ENCODE data around the gene ATP2B3. TPM values are rescaled to one million over a fixed set of nuclear protein-coding genes. Genes with fewer than 3 reads are reported as not detected.

ATP2B3 gene
- total and polyA plus RNA-seq, 2 experiments from 2014 or later: 0.17 TPM; not detected in 1

DNA sequence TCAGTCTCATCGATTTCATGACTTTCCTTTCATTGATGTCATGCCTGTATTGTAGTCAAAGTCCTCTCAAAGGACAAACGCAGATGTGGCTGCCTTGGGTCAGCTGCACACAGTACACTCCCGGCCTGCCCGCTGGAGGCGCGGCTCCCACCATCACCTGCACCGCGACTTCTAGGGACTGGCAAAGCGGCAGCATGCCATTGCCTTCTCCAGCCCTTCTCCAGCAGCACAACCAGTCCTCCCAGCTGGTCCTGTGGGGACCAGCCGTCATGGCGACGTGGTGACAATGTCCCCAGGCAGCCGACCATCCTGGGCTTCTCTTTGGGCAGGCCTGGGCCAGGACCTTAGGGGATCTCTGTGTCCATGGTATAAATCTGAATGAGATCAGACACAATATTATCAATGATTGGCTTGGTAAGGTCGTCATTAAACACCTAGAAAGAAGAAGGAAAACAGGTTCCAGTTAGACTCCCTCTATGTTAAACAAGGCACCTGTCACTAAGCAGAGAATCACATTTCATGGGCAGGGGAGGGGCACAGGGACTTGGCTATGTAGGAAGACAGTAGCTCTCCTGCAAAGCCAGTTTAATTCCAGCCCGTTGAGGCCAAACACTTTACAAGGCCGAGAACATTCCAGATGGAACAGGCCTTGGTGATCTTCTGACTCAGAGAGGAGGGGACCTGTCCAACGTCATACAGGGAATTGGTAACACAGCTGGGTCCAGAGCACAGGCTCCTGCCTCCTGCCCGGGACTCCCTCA is 70.8 kb downstream of the ATP2B3 start:
- no peaks in the 10 kb centered on the region for H3F3A ChIP-seq (replicated peaks; ENCODE audit: low read depth)
- H3K27ac Mint-ChIP-seq: no peak overlapping the region
- no peak overlapping the region for H3K4me2 ChIP-seq
- H3K9me2 ChIP-seq (ENCODE audit: insufficient read depth): no peaks in the 10 kb centered on the region
- DNase-seq (ENCODE audit: low spot score) (no peak), ATAC-seq (no peak)
- no peak overlapping the region for H3K4me3 Mint-ChIP-seq
- no peaks in the 10 kb centered on the region for H3K36me3 ChIP-seq (ENCODE audit: insufficient read depth)
- H3K4me1 Mint-ChIP-seq: no peaks in the 10 kb centered on the region
- no peaks in the 10 kb centered on the region for H3K27me3 Mint-ChIP-seq (ENCODE audit: insufficient read depth, low read depth, poor library complexity)
- H3K79me2 ChIP-seq (replicated peaks; ENCODE audit: insufficient read depth): no peaks in the 10 kb centered on the region
- no peak overlapping the region for H2AFZ ChIP-seq
- H3K27ac ChIP-seq (ENCODE audit: low read depth): no peak overlapping the region
- TF ChIP-seq, protein P1, sequence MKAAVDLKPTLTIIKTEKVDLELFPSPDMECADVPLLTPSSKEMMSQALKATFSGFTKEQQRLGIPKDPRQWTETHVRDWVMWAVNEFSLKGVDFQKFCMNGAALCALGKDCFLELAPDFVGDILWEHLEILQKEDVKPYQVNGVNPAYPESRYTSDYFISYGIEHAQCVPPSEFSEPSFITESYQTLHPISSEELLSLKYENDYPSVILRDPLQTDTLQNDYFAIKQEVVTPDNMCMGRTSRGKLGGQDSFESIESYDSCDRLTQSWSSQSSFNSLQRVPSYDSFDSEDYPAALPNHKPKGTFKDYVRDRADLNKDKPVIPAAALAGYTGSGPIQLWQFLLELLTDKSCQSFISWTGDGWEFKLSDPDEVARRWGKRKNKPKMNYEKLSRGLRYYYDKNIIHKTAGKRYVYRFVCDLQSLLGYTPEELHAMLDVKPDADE (IDR thresholded peaks at IDR 0.05): no peak
- TF ChIP-seq EZH2phosphoT487 (IDR thresholded peaks at IDR 0.05; ENCODE audit: unreplicated experiment) (no peak), ZNF114 (CRISPR knock-in tag; IDR thresholded peaks at IDR 0.05) (no peak), EZH2 (IDR thresholded peaks at IDR 0.05; ENCODE audit: low read depth, unreplicated experiment) (no peak), REST (IDR thresholded peaks at IDR 0.05; ENCODE audit: unreplicated experiment) (no peak), POLR2AphosphoS5 (IDR thresholded peaks at IDR 0.05; ENCODE audit: low read depth) (no peak), NANOG (IDR thresholded peaks at IDR 0.05; ENCODE audit: borderline replicate concordance) (no peak), STAT1 (IDR thresholded peaks at IDR 0.05; ENCODE audit: unreplicated experiment) (no peak), JUNB (IDR thresholded peaks at IDR 0.05; ENCODE audit: unreplicated experiment) (no peak), ZNF462 (CRISPR knock-in tag; IDR thresholded peaks at IDR 0.05) (no peak), CREB1 (CRISPR knock-in tag; IDR thresholded peaks at IDR 0.05; ENCODE audit: low read depth) (no peak), ZNF331 (CRISPR knock-in tag; IDR thresholded peaks at IDR 0.05; ENCODE audit: low read depth) (no peak), CTCF (conservative IDR thresholded peaks at IDR 0.05; ENCODE audit: low read depth in 2 of 2) (no peak)
- H3K4me3 ChIP-seq: no peak overlapping the region
- no peaks in the 10 kb centered on the region for H4K20me1 ChIP-seq (replicated peaks; ENCODE audit: insufficient read depth)
- no peaks in the 10 kb centered on the region for H3K27me3 ChIP-seq (ENCODE audit: insufficient read depth)
- 0 out of 3 replicates have a peak, but pooled peaks cover 9% of the 10 kb centered on the region for H3K36me3 Mint-ChIP-seq (ENCODE audit: low read depth)
- H3K9me3 Mint-ChIP-seq: no peaks in the 10 kb centered on the region; the same call in 2 of the 3 replicates
- H3K4me1 ChIP-seq (ENCODE audit: insufficient read depth): no peaks in the 10 kb centered on the region

Measured in GM23338 (cell line).